GM12891 (cell line): ENCODE measurements around the gene NDFIP2.

Source experiments
- PAX5 ChIP-seq: IDR thresholded peaks from 2 replicates; pipeline ENCODE4 v1.6.1; 2011; ENCODE audit warnings: low read length, moderate library complexity, mild to moderate bottlenecking; ENCODE audit not compliant: insufficient read depth, severe bottlenecking
- POLR2A ChIP-seq: IDR thresholded peaks from 2 replicates; pipeline ENCODE4 v1.6.1; 2011; ENCODE audit warnings: low read depth, low read length, control low read depth
- POLR2AphosphoS5 ChIP-seq: IDR thresholded peaks from 2 replicates; pipeline ENCODE4 v1.6.1; 2011; ENCODE audit warnings: low read depth, low read length, control low read depth
- POU2F2 ChIP-seq: IDR thresholded peaks from 2 replicates; pipeline ENCODE4 v1.6.1; 2011; ENCODE audit warnings: low read depth, mild to moderate bottlenecking, control low read depth, low read length, moderate library complexity
- SPI1 ChIP-seq: IDR thresholded peaks from 2 replicates; pipeline ENCODE4 v1.6.1; 2011; ENCODE audit warnings: low read depth, low read length, control low read depth
- TAF1 ChIP-seq: IDR thresholded peaks from 2 replicates; pipeline ENCODE4 v1.6.1; 2011; ENCODE audit warnings: low read depth, low read length, control low read depth

- TF ChIP-seq POLR2A (no peak), TAF1 (no peak), POLR2AphosphoS5 (no peak), SPI1 (no peak), POU2F2 (no peak), PAX5 (no peak)
Measured at GRCh38 chr13:79502859-79503468, 22.0 kb downstream of the NDFIP2 start.
